Testis (tissue), 3 donors: ENCODE data around the gene FBXL17. TPM values are rescaled to one million over a fixed set of nuclear protein-coding genes. Genes with fewer than 3 reads are reported as not detected.

Experiments
- DNase-seq: peaks from one replicate; pipeline ENCODE4 v3.0.0-alpha.2; 2019
- H3K27ac ChIP-seq, 2 donors: fragments of 200-600 bp; sonication (generic); one replicate each; pipeline ENCODE4 v1.5.1; 2019
- H3K27me3 ChIP-seq: fragments of 200-600 bp; sonication (generic); one replicate; pipeline ENCODE4 v1.5.1; 2019
- H3K36me3 ChIP-seq: fragments of 200-600 bp; sonication (generic); one replicate; pipeline ENCODE4 v1.5.1; 2017; ENCODE audit warnings: low read depth; ENCODE audit errors: missing control alignments
- H3K4me1 ChIP-seq: fragments of 200-600 bp; sonication (generic); one replicate; pipeline ENCODE4 v1.5.1; 2019
- H3K4me3 ChIP-seq, 2 donors: fragments of 200-600 bp; sonication (generic); one replicate each; pipeline ENCODE4 v1.5.1; 2017 to 2019
- H3K9me3 ChIP-seq: fragments of 200-600 bp; sonication (generic); one replicate; pipeline ENCODE4 v1.5.1; 2017
- CTCF ChIP-seq, 3 experiments: fragments of 450-650 bp in 2 of 3; fragments of 200-600 bp in 1 of 3; sonication (generic) in 1 of 3; IDR thresholded peaks; one replicate each; pipeline ENCODE4 v1.5.1; 2016 to 2019; ENCODE audit warnings: antibody characterized with exemption in 3 of 3, mild to moderate bottlenecking in 2 of 3, moderate library complexity in 1 of 3
- POLR2A ChIP-seq: fragments of 450-650 bp; IDR thresholded peaks from one replicate; pipeline ENCODE4 v1.6.1; 2017; ENCODE audit warnings: antibody characterized with exemption, mild to moderate bottlenecking, moderate library complexity
- WGBS, 2 donors: methylation state at CpG; one replicate each; pipeline ENCODE4 v1.1.5; 2018; 5-methylcytosine and 5-hydroxymethylcytosine counted together
- intact Hi-C: fragments of 100-400 bp; cut with DNase I; formaldehyde crosslinking; loops from one replicate; pipeline ENCODE4 v1.15.1; 2023; ENCODE audit warnings: low total_unique reads
- polyA plus RNA-seq: library from polyadenylated mRNA; stranded (reverse); fragments of 350-450 nt; fragmentation: Illumina TruSeq; extraction: RNeasy Lipid Tissue Mini Kit (QIAGEN cat#74804); gene quantifications from one replicate; pipeline ENCODE4 v1.2.3, GENCODE V29; 2014; ENCODE audit warnings: low read depth, low replicate concordance; ENCODE audit not compliant: insufficient read depth
- total RNA-seq, 2 donors: library from RNA; depleted of rRNA; stranded (reverse); fragments of >200 nt; gene quantifications; one replicate each; pipeline ENCODE4 v1.2.3, GENCODE V29; 2016

The FBXL17 gene
- total and polyA plus RNA-seq, 3 donors from 2014 or later = 20.7 to 25.1 (median 22.6) TPM

DNA sequence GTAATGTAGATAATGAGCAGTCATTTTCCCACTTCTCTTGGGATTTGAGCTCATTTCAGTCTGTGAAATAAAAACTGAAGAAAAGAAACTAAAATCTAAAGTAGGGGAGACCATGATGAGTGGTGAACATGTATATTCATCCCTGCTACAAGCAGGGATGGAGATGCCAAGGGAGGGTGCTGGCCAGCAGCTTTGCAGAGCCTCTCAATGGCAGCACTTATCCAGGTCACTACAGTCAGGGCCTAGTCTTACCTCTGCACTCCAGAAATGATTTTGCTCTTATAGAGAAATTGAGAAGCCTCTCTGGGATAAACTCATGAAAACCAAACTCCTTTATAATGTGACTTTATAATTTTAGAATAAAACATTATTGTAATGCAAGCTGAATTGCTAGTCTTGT lies 317.6 kb downstream of the FBXL17 start:
- no peaks in the 10 kb centered on the region for H3K4me1 ChIP-seq
- TF ChIP-seq CTCF (IDR thresholded peaks at IDR 0.05) = no peak
- TF ChIP-seq POLR2A = no peak
- no peaks in the 10 kb centered on the region for H3K36me3 ChIP-seq
- no peak overlapping the region for H3K4me3 ChIP-seq
- intact Hi-C loops = no loop called here
- H3K9me3 ChIP-seq = no peaks in the 10 kb centered on the region
- H3K27ac ChIP-seq = no peak overlapping the region
- no peaks in the 10 kb centered on the region for H3K27me3 ChIP-seq
- no peak for DNase-seq

DNA sequence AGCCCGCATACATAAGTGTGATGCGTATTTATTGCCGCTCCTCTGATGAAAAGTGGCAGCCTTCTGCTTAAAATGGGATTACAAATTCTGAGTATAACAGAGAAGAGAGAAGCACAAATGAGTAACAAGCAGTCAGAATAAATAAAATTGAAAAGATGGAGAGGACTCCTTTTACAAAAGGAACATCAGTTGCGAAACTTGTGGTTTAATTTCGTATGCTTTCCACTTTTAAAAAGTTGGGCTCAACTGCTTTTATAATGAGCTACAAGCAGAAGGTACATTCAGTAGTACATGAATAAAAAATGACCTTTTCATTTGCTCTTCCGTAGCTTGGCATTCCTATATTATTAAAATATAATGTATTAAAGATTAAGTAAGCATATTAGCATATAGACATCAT lies 320.0 kb downstream of the FBXL17 start:
- intact Hi-C loops = no loop called here
- TF ChIP-seq CTCF (IDR thresholded peaks at IDR 0.05) (no peak), POLR2A (no peak)
- DNase-seq = no peak
- H3K36me3 ChIP-seq = no peaks in the 10 kb centered on the region
- H3K27me3 ChIP-seq = no peaks in the 10 kb centered on the region
- WGBS, 2 donors = 73 to 81% methylated on average over 6 of the region's 6 CpGs
- no peaks in the 10 kb centered on the region for H3K4me1 ChIP-seq
- no peak overlapping the region for H3K4me3 ChIP-seq
- H3K27ac ChIP-seq = no peak overlapping the region
- no peaks in the 10 kb centered on the region for H3K9me3 ChIP-seq

DNA sequence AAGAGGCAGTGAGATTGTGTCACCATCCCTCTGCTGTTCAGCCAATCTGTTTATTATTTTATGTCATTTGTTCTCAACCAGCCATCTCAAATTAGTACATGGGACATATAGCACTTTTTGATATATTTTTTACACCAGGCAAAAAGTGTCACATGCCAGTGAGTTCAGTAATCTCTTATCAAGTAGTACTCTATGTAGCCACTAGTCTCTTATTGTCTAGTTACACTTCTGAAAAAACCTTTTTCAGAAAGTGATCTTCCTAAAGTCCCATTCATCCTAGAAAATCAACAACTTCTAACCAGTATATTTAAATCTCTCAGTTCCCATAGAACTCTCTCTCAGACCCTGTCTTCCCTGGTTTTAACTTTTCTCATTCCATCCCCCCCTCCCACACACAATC lies 321.6 kb downstream of the FBXL17 start:
- Histone ChIP-seq H3K27me3 (no peaks in the 10 kb centered on the region), H3K27ac (no peak overlapping the region), H3K9me3 (no peaks in the 10 kb centered on the region), H3K4me1 (no peaks in the 10 kb centered on the region), H3K36me3 (no peaks in the 10 kb centered on the region), H3K4me3 (no peak overlapping the region)
- intact Hi-C loops = no loop called here
- no peak for DNase-seq
- TF ChIP-seq POLR2A = no peak

- DNase-seq = no peak
- H3K4me1 ChIP-seq = no peaks in the 10 kb centered on the region
- no peaks in the 10 kb centered on the region for H3K9me3 ChIP-seq
- no peaks in the 10 kb centered on the region for H3K27me3 ChIP-seq
- intact Hi-C loops = no loop called here
- no peak for TF ChIP-seq CTCF (IDR thresholded peaks at IDR 0.05)
- no peak overlapping the region for H3K4me3 ChIP-seq
- 95 to 100% methylated on average over 3 of the region's 3 CpGs for WGBS, 2 donors
- no peak overlapping the region for H3K27ac ChIP-seq
- H3K36me3 ChIP-seq = no peaks in the 10 kb centered on the region
These were observed 322.6 kb downstream of the FBXL17 start for GRCh38 chr5:108059334-108059733.

GRCh38 chr5:108054349-108054748 lies 327.5 kb downstream of the FBXL17 start:
- intact Hi-C loops = no loop called here
- Histone ChIP-seq H3K36me3 (no peaks in the 10 kb centered on the region), H3K27ac (no peak overlapping the region), H3K27me3 (no peaks in the 10 kb centered on the region), H3K9me3 (no peaks in the 10 kb centered on the region), H3K4me3 (no peak overlapping the region), H3K4me1 (no peaks in the 10 kb centered on the region)
- TF ChIP-seq POLR2A (no peak), CTCF (IDR thresholded peaks at IDR 0.05) (no peak)
- DNase-seq = no peak
